IMR-90 (cell line): ENCODE results near the gene FNDC10. TPM values are rescaled to one million over a fixed set of nuclear protein-coding genes. Genes with fewer than 3 reads are reported as not detected.

ENCODE experiments used
- ATAC-seq: fragments of 200-7000 bp; cut with Tn5 transposase; 2 replicates; pipeline ENCODE4 v1.9.1; 2020; ENCODE audit warnings: low read depth, mild to moderate bottlenecking, moderate library complexity
- Bru-seq: library from RNA; stranded (reverse); fragments of 400-500 nt; gene quantifications from one replicate; lab custom pipeline; 2021; lab: Mats Ljungman, UMichigan
- BruChase-seq, 2 experiments: library from RNA; stranded (reverse); fragments of 400-500 nt; gene quantifications; one replicate each; lab custom pipeline; 2021; lab: Mats Ljungman, UMichigan
- BruUV-seq: library from RNA; stranded (reverse); fragments of 400-500 nt; replicated peaks from 2 replicates; lab custom pipeline; 2021; lab: Mats Ljungman, UMichigan
- CTCF ChIA-PET: fragments of 300-600 bp; formaldehyde crosslinking; extraction: SDS; loops from one replicate; lab custom pipeline; 2021; ENCODE audit warnings: antibody characterized with exemption; lab: Yijun Ruan, JAX
- POLR2A ChIA-PET: fragments of 300-600 bp; sonication (Branson Sonifier 250); formaldehyde crosslinking; loops from one replicate; lab custom pipeline; 2022; ENCODE audit warnings: antibody characterized with exemption; ENCODE audit not compliant: unreplicated experiment; lab: Charles Lee
- DNase-seq: peaks from one replicate; pipeline ENCODE4 v3.0.0; 2013
- H2AFZ ChIP-seq: replicated peaks from 2 replicates; pipeline ENCODE3; 2013; ENCODE audit warnings: low read length, mild to moderate bottlenecking; ENCODE audit not compliant: poor library complexity
- H2AK5ac ChIP-seq: 2 replicates; pipeline ENCODE4 v1.6.1; 2013; ENCODE audit warnings: low read depth, low read length, inconsistent platforms
- H2AK9ac ChIP-seq: replicated peaks from 2 replicates; pipeline ENCODE3; 2013; ENCODE audit warnings: mild to moderate bottlenecking, low read depth, low read length, moderate library complexity; ENCODE audit not compliant: poor library complexity
- H2BK120ac ChIP-seq: 2 replicates; pipeline ENCODE4 v1.6.1; 2013; ENCODE audit warnings: low read depth, low read length, inconsistent platforms
- H2BK15ac ChIP-seq: 3 replicates; pipeline ENCODE4 v1.6.1; 2013; ENCODE audit warnings: low read depth, low read length, inconsistent platforms
- H2BK20ac ChIP-seq: 2 replicates; pipeline ENCODE4 v1.6.1; 2013; ENCODE audit warnings: low read depth, mild to moderate bottlenecking, inconsistent platforms, low read length, moderate library complexity
- H2BK5ac ChIP-seq: 2 replicates; pipeline ENCODE4 v1.6.1; 2013; ENCODE audit warnings: mild to moderate bottlenecking, low read depth, low read length, inconsistent platforms; ENCODE audit not compliant: poor library complexity, severe bottlenecking
- H3K14ac ChIP-seq: replicated peaks from 2 replicates; pipeline ENCODE4 v1.6.1; 2013; ENCODE audit warnings: low read depth, low read length, inconsistent platforms
- H3K18ac ChIP-seq: 2 replicates; pipeline ENCODE4 v1.6.1; 2013; ENCODE audit warnings: low read depth, low read length, control low read depth
- H3K23ac ChIP-seq: 2 replicates; pipeline ENCODE4 v1.6.1; 2013; ENCODE audit warnings: low read depth, low read length, inconsistent platforms
- H3K27ac ChIP-seq: 2 replicates; pipeline ENCODE4 v1.5.1; 2013; ENCODE audit warnings: mild to moderate bottlenecking, control low read depth, low read length; ENCODE audit not compliant: insufficient read depth
- H3K27me3 ChIP-seq: 2 replicates; pipeline ENCODE4 v1.6.1; 2013; ENCODE audit warnings: low read length; ENCODE audit not compliant: control insufficient read depth, insufficient read depth
- H3K36me3 ChIP-seq: 2 replicates; pipeline ENCODE4 v1.6.1; 2013; ENCODE audit warnings: low read length, mixed read lengths; ENCODE audit not compliant: control insufficient read depth, insufficient read depth
- H3K4ac ChIP-seq: 2 replicates; pipeline ENCODE4 v1.6.1; 2013; ENCODE audit warnings: low read depth, low read length, inconsistent platforms
- H3K4me1 ChIP-seq: 2 replicates; pipeline ENCODE4 v1.6.1; 2013; ENCODE audit warnings: low read length, mixed read lengths; ENCODE audit not compliant: control insufficient read depth, insufficient read depth
- H3K4me2 ChIP-seq: 2 replicates; pipeline ENCODE4 v1.6.1; 2013; ENCODE audit warnings: low read depth, mild to moderate bottlenecking, control low read depth, low read length, moderate library complexity
- H3K4me3 ChIP-seq: 2 replicates; pipeline ENCODE4 v1.5.1; 2013; ENCODE audit warnings: low read depth, mild to moderate bottlenecking, control low read depth, low read length, moderate library complexity; ENCODE audit not compliant: insufficient read depth
- H3K56ac ChIP-seq: 2 replicates; pipeline ENCODE4 v1.6.1; 2013; ENCODE audit warnings: low read length, inconsistent platforms; ENCODE audit not compliant: insufficient read depth; ENCODE audit errors: extremely low read depth
- H3K79me1 ChIP-seq, 2 experiments: 2 replicates each; pipeline ENCODE4 v1.6.1; 2013; ENCODE audit warnings: low read length in 2 of 2, inconsistent platforms in 1 of 2, low read depth in 1 of 2
- H3K9ac ChIP-seq: 2 replicates; pipeline ENCODE4 v1.6.1; 2013; ENCODE audit warnings: low read depth, low read length, control low read depth
- H3K9me1 ChIP-seq: 2 replicates; pipeline ENCODE4 v1.6.1; 2013; ENCODE audit warnings: low read length, inconsistent platforms; ENCODE audit not compliant: insufficient read depth
- H3K9me3 ChIP-seq: 2 replicates; pipeline ENCODE4 v1.6.1; 2013; ENCODE audit warnings: low read length; ENCODE audit not compliant: control insufficient read depth, insufficient read depth
- H4K20me1 ChIP-seq: 2 replicates; pipeline ENCODE4 v1.6.1; 2013; ENCODE audit warnings: low read length, inconsistent platforms; ENCODE audit not compliant: insufficient read depth
- H4K5ac ChIP-seq: 2 replicates; pipeline ENCODE4 v1.6.1; 2013; ENCODE audit warnings: mild to moderate bottlenecking, low read depth, low read length, control low read depth
- H4K8ac ChIP-seq, 2 experiments: 2 replicates each; pipeline ENCODE4 v1.6.1; 2013; ENCODE audit warnings: low read depth in 2 of 2, low read length in 2 of 2, control low read depth in 1 of 2, inconsistent platforms in 1 of 2
- H4K91ac ChIP-seq: 2 replicates; pipeline ENCODE4 v1.6.1; 2013; ENCODE audit warnings: low read depth, low read length, inconsistent platforms; ENCODE audit not compliant: insufficient read depth
- BHLHE40 ChIP-seq: fragments of 150-350 bp; IDR thresholded peaks from 2 replicates; pipeline ENCODE4 v1.6.1; 2016; ENCODE audit warnings: mild to moderate bottlenecking, low read depth, low read length
- CEBPB ChIP-seq: IDR thresholded peaks from 2 replicates; pipeline ENCODE4 v1.6.1; 2012; ENCODE audit warnings: low read depth, low read length, improper control_type of control experiment
- CHD1 ChIP-seq: IDR thresholded peaks from 2 replicates; pipeline ENCODE4 v1.6.1; 2012; ENCODE audit warnings: low read depth, low read length, improper control_type of control experiment
- CTCF ChIP-seq: conservative IDR thresholded peaks from 2 replicates; pipeline ENCODE4 v1.5.1; 2012; ENCODE audit warnings: mild to moderate bottlenecking, low read depth, low read length, improper control_type of control experiment
- MAZ ChIP-seq: IDR thresholded peaks from 2 replicates; pipeline ENCODE4 v1.6.1; 2012; ENCODE audit warnings: low read depth, mild to moderate bottlenecking, low read length, improper control_type of control experiment, moderate library complexity, borderline replicate concordance
- MXI1 ChIP-seq: IDR thresholded peaks from 2 replicates; pipeline ENCODE4 v1.6.1; 2012; ENCODE audit warnings: low read depth, mild to moderate bottlenecking, low read length, moderate library complexity, borderline replicate concordance
- NFE2L2 ChIP-seq: fragments of 150-350 bp; IDR thresholded peaks from 2 replicates; pipeline ENCODE4 v1.6.1; 2016; ENCODE audit warnings: low read depth, mild to moderate bottlenecking, low read length
- RAD21 ChIP-seq: IDR thresholded peaks from 2 replicates; pipeline ENCODE4 v1.6.1; 2012; ENCODE audit warnings: low read length, improper control_type of control experiment
- RCOR1 ChIP-seq: IDR thresholded peaks from 2 replicates; pipeline ENCODE4 v1.6.1; 2012; ENCODE audit warnings: mild to moderate bottlenecking, low read length, improper control_type of control experiment; ENCODE audit not compliant: insufficient replicate concordance
- RFX5 ChIP-seq: IDR thresholded peaks from 2 replicates; pipeline ENCODE4 v1.8.0; 2012; ENCODE audit warnings: low read depth, mild to moderate bottlenecking, low read length, moderate library complexity
- SMC3 ChIP-seq: fragments of 150-350 bp; IDR thresholded peaks from 2 replicates; pipeline ENCODE4 v1.6.1; 2016; ENCODE audit warnings: low read depth, mild to moderate bottlenecking, antibody characterized with exemption, low read length, moderate library complexity
- WGBS, 2 experiments: methylation state at CpG; one replicate each; pipeline versions ENCODE4 v1.1.5 to v1.1.7; 2013; ENCODE audit warnings: missing lambda C conversion rate in 2 of 2; ENCODE audit not compliant: insufficient read length in 1 of 2; ENCODE audit errors: extremely low coverage in 2 of 2; 5-methylcytosine and 5-hydroxymethylcytosine counted together
- dilution Hi-C: fragments of 300-500 bp; cut with HindIII; formaldehyde crosslinking; loops from one replicate; pipeline ENCODE4 v1.14.3; 2018; ENCODE audit warnings: low sequenced_read_pairs; ENCODE audit not compliant: unreplicated experiment
- in situ Hi-C: fragments of 300-500 bp; cut with MboI; formaldehyde crosslinking; loops from 3 replicates; pipeline ENCODE4 v1.14.3; 2019; ENCODE audit warnings: low sequenced_read_pairs, inconsistent platforms, mixed read lengths
- intact Hi-C: fragments of 100-400 bp; cut with micrococcal nuclease; formaldehyde crosslinking; loops from 2 replicates; pipeline ENCODE4 v1.10.0; 2022
- long read RNA-seq: library from polyadenylated mRNA; unstranded; transcript quantifications from one replicate; pipeline ENCODE4 v2.0.0, GENCODE V29; 2021; ENCODE audit not compliant: unreplicated experiment
- polyA plus RNA-seq, 3 experiments: library from polyadenylated mRNA; depleted of rRNA; stranded (reverse); fragments of >200 nt; gene quantifications; 2 replicates each; pipeline ENCODE4 v1.2.3, GENCODE V29; 2012; ENCODE audit warnings: low replicate concordance in 1 of 3
- total RNA-seq: library from RNA; depleted of rRNA; stranded (reverse); fragments of >200 nt; gene quantifications from 2 replicates; pipeline ENCODE4 v1.2.3, GENCODE V29; 2012; rRNA removed
- TF ChIP-seq, protein P1 (sequence below): fragments of 150-350 bp; IDR thresholded peaks from 2 replicates; pipeline ENCODE4 v1.6.1; 2016; ENCODE audit warnings: low read depth, mild to moderate bottlenecking, low read length, moderate library complexity, borderline replicate concordance

Gene FNDC10
- total RNA-seq (0.28 and 0.36 TPM in 2 replicates), polyA plus RNA-seq (2012; rRNA removed) (5.8 and 7.6 TPM in 2 replicates), Bru-seq, nascent RNA (percentile 34 among the genes with signal in this experiment), BruChase-seq, experiment 1, labeled RNA remaining after a 6-hour chase (percentile 39 among the genes with signal in this experiment), BruChase-seq, experiment 2, labeled RNA remaining after a 2-hour chase (percentile 20 among the genes with signal in this experiment)
- 6.7 and 13.9 TPM in 2 replicates for polyA plus RNA-seq (2012; cell fraction: cytosol; rRNA removed)
- polyA plus RNA-seq (2012; cell fraction: nucleus; rRNA removed; ENCODE audit: low replicate concordance), result 1.9 and 5.3 TPM in 2 replicates
- long read RNA-seq, transcript FNDC10-201 (1 exons, 2,085 nt), result major isoform, 24 of 24 reads
- long read RNA-seq, partial matches to known transcripts, result 0 of 24 reads
- long read RNA-seq, other reads (novel, unspliced or antisense), result 0 of 24 reads

DNA sequence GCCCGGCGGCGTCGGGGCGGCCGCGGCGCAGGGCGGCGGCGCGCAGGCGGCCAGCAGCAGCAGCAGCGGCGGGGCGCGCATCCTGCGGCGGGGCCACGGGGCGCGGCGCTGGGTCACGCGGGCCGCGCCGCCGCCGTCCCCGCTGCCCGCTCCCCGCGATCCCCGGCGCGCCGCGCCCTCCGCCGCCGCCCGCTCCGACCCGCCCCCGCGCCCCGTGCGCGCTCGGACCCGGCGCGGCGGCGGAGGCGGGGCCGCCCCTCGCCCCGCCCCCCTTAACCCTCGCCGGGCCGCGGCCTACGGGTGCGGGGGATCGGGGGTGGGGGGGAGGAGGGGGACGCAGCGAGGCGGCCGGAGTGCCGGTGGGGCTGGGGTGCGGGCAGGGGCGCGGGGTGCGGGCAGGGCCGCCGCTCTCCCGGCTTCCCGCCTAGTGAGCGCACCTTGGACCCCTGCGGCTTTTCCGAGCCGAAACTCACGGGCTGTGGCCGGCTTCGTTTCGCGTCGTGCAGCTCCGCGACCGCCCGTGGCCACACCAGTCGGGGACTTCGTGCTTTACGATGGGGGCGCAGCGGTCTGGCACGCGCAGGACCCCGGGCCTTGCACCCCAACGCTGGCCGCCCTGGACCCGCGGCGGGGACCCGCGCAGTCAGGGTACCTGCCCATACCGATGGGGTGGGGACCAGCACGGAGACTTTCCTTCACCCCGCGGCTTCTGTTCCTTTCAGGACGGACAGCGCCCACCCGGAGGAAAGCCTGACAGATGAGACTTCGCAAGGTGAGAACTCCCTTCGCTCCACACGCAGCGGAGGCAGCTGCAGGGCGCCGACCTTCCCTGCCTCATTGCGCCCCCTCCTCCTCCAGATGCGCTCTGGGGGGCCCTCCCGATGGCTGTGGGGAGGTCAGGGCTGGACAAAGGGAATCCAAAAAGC lies at the start of gene FNDC10:
Gene FNDC10, minus strand, starts transcription at position 201 of the 926 bp plus-strand sequence. Its CDS starts 120 bp downstream, at position 81.
- Histone ChIP-seq H3K79me1 (no peaks in the 10 kb centered on the region), H3K18ac (no peak within 1 kb of the TSS), H3K4me1 (peaks cover 10% of the 10 kb centered on the region; the same call in 1 of the 2 replicates), H3K4ac (0 out of 2 replicates have a peak within 1 kb of the TSS, but pooled peaks have one; percentile 27), H2AK9ac (peak within 1 kb of the TSS; percentile 87), H2AFZ (peak within 1 kb of the TSS; percentile 91), H3K27ac (no peak within 1 kb of the TSS; the same call in 1 of the 2 replicates), H3K4me2 (peak within 1 kb of the TSS; percentile 83), H3K9me3 (no peaks in the 10 kb centered on the region), H3K27me3 (peaks cover 22% of the 10 kb centered on the region), H2BK120ac (no peak within 1 kb of the TSS), H4K5ac (no peak within 1 kb of the TSS), H2BK20ac (no peak within 1 kb of the TSS), H3K56ac (no peak within 1 kb of the TSS), H2BK5ac (no peak within 1 kb of the TSS), H4K20me1 (no peaks in the 10 kb centered on the region), H2BK15ac (no peak within 1 kb of the TSS), H4K8ac (no peak within 1 kb of the TSS), H3K23ac (no peak within 1 kb of the TSS), H3K9ac (0 out of 2 replicates have a peak within 1 kb of the TSS, but pooled peaks have one; percentile 14), H4K91ac (no peak within 1 kb of the TSS), H3K9me1 (no peaks in the 10 kb centered on the region), H3K36me3 (no peaks in the 10 kb centered on the region), H3K4me3 (peak within 1 kb of the TSS; percentile 57), H2AK5ac (no peak within 1 kb of the TSS; the same call in 1 of the 2 replicates), H3K14ac (no peak within 1 kb of the TSS)
- dilution Hi-C loops (no loop called here), intact Hi-C loops (no loop called here), in situ Hi-C loops (no loop called here)
- peak; percentile 78 for ATAC-seq
- 2% methylated on average over 37 of the region's 125 CpGs; no CpG with 5 or more reads in 1 of the 2 experiments for WGBS, 2 experiments
- ChIA-PET CTCF (no interaction called here), POLR2A (no interaction called here)
- no peak for DNase-seq
- BruUV-seq, result no TSS peak
- TF ChIP-seq CHD1 (no peak), MAZ (no peak), RCOR1 (no peak), MXI1 (no peak), RFX5 (no peak), BHLHE40 (no peak), CEBPB (no peak), RAD21 (no peak), CTCF (no peak), NFE2L2 (no peak), SMC3 (no peak)
- TF ChIP-seq, protein P1, sequence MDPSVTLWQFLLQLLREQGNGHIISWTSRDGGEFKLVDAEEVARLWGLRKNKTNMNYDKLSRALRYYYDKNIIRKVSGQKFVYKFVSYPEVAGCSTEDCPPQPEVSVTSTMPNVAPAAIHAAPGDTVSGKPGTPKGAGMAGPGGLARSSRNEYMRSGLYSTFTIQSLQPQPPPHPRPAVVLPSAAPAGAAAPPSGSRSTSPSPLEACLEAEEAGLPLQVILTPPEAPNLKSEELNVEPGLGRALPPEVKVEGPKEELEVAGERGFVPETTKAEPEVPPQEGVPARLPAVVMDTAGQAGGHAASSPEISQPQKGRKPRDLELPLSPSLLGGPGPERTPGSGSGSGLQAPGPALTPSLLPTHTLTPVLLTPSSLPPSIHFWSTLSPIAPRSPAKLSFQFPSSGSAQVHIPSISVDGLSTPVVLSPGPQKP, result no peak
